Dedifferentiated amniotic fluid mesenchymal stem cell (primary cell): ENCODE results near the gene PMFBP1.
"Not testable (repeated sequence)": the region's sequence is repeated elsewhere in the genome, so short reads cannot be mapped to it uniquely, and the experiment has no call there.

Experiments
- DNase-seq: peaks from one replicate; pipeline ENCODE4 v3.0.0-alpha.2; 2016; ENCODE audit errors: extremely low spot score

PMFBP1 gene

GRCh38 chr16:72105978-72106377, 66.0 kb downstream of the PMFBP1 start:
- no peak for DNase-seq

- DNase-seq: no peak
Measured at GRCh38 chr16:72104905-72105304, 67.0 kb downstream of the PMFBP1 start.

- DNase-seq: no peak
Measured at GRCh38 chr16:72101195-72101594, 70.8 kb downstream of the PMFBP1 start.

- DNase-seq: no peak
Measured at GRCh38 chr16:72099377-72099818, 72.6 kb downstream of the PMFBP1 start.

GRCh38 chr16:72098936-72099335, 73.0 kb downstream of the PMFBP1 start:
- DNase-seq: no peak

- DNase-seq: no peak
Measured at GRCh38 chr16:72094266-72094610, 77.7 kb downstream of the PMFBP1 start.

GRCh38 chr16:72093448-72094265, 78.3 kb downstream of the PMFBP1 start, which contains the start of the genes DHX38 and TXNL4B:
DHX38 (plus strand) TSS chr16:72093847; CDS start chr16:72096158, 2,311 bp downstream.
TXNL4B (minus strand) TSS chr16:72093620; CDS start chr16:72090749, 2,871 bp downstream.
- peak; percentile 99 for DNase-seq

- peak; percentile 56 for DNase-seq
Measured at GRCh38 chr16:72092832-72093447, 79.0 kb downstream of the PMFBP1 start.

GRCh38 chr16:72091217-72091616, 80.7 kb downstream of the PMFBP1 start:
- no peak for DNase-seq

- no peak for DNase-seq
Measured at GRCh38 chr16:72085002-72085401, 87.0 kb downstream of the PMFBP1 start.

GRCh38 chr16:72084445-72084844, 87.5 kb downstream of the PMFBP1 start:
- DNase-seq: no peak

GRCh38 chr16:72083778-72084404, 88.1 kb downstream of the PMFBP1 start:
- DNase-seq: no peak

GRCh38 chr16:72076991-72077706, 94.8 kb downstream of the PMFBP1 start:
- DNase-seq: not testable (repeated sequence)

- DNase-seq: not testable (repeated sequence)
Measured at GRCh38 chr16:72075067-72075466, 96.9 kb downstream of the PMFBP1 start.

GRCh38 chr16:72073560-72074230, 98.3 kb downstream of the PMFBP1 start:
- no peak for DNase-seq

- no peak for DNase-seq
Measured at GRCh38 chr16:72072514-72073342, 99.2 kb downstream of the PMFBP1 start.
